Stimulated activated CD4-positive, alpha-beta T cell treated with anti-CD3 and anti-CD28 coated beads, TNF-alpha, amount 100 ng/mL, for 24 hours (primary cell): ENCODE measurements around the gene NEK5.
"Not testable (repeated sequence)": the region's sequence is repeated elsewhere in the genome, so short reads cannot be mapped to it uniquely, and the experiment has no call there.

Experiments
- DNase-seq, 3 experiments: peaks; one replicate each; pipeline ENCODE4 v3.0.0-alpha.2; 2020; ENCODE audit warnings: low read depth in 3 of 3

NEK5 gene

GRCh38 chr13:52141299-52141698 is 12.4 kb upstream of the NEK5 start:
- DNase-seq = no peak

- DNase-seq = no peak
These were observed 8.6 kb upstream of the NEK5 start for GRCh38 chr13:52137489-52137888.

GRCh38 chr13:52136763-52137162 is 7.9 kb upstream of the NEK5 start:
- no peak for DNase-seq

GRCh38 chr13:52130641-52131040 is 1.8 kb upstream of the NEK5 start:
- DNase-seq = no peak

- peak; percentile 16 to 38 (median 28) for DNase-seq
These were observed 830 bp downstream of the NEK5 start for GRCh38 chr13:52127783-52128702.

- DNase-seq = no peak
These were observed 1.5 kb downstream of the NEK5 start for GRCh38 chr13:52127378-52127777.

GRCh38 chr13:52125547-52125946 is 3.3 kb downstream of the NEK5 start:
- DNase-seq = no peak

GRCh38 chr13:52118595-52118994 is 10.3 kb downstream of the NEK5 start:
- no peak for DNase-seq

GRCh38 chr13:52118095-52118494 is 10.8 kb downstream of the NEK5 start:
- DNase-seq = no peak

GRCh38 chr13:52112591-52112990 is 16.3 kb downstream of the NEK5 start:
- no peak for DNase-seq

- DNase-seq = no peak
These were observed 19.7 kb downstream of the NEK5 start for GRCh38 chr13:52109116-52109670.

GRCh38 chr13:52105841-52106240 is 23.0 kb downstream of the NEK5 start:
- no peak for DNase-seq

- no peak for DNase-seq
These were observed 24.2 kb downstream of the NEK5 start for GRCh38 chr13:52104624-52105023.

- DNase-seq = no peak
These were observed 25.5 kb downstream of the NEK5 start for GRCh38 chr13:52103386-52103785.

GRCh38 chr13:52102423-52102822 is 26.4 kb downstream of the NEK5 start:
- DNase-seq = not testable (repeated sequence)

- DNase-seq = no peak
These were observed 31.7 kb downstream of the NEK5 start for GRCh38 chr13:52097197-52097596.

GRCh38 chr13:52096748-52097147 is 32.1 kb downstream of the NEK5 start:
- DNase-seq = no peak

GRCh38 chr13:52096062-52096461 is 32.8 kb downstream of the NEK5 start:
- DNase-seq = no peak

- DNase-seq = no peak
These were observed 36.8 kb downstream of the NEK5 start for GRCh38 chr13:52092087-52092486.

GRCh38 chr13:52091473-52091872 is 37.4 kb downstream of the NEK5 start:
- no peak for DNase-seq

GRCh38 chr13:52085421-52085820 is 43.5 kb downstream of the NEK5 start:
- DNase-seq = no peak

GRCh38 chr13:52084981-52085380 is 43.9 kb downstream of the NEK5 start:
- not testable (repeated sequence) for DNase-seq

GRCh38 chr13:52082601-52083000 is 46.3 kb downstream of the NEK5 start:
- no peak for DNase-seq
